Measurements from ENCODE around the gene MRPS27.

DNA sequence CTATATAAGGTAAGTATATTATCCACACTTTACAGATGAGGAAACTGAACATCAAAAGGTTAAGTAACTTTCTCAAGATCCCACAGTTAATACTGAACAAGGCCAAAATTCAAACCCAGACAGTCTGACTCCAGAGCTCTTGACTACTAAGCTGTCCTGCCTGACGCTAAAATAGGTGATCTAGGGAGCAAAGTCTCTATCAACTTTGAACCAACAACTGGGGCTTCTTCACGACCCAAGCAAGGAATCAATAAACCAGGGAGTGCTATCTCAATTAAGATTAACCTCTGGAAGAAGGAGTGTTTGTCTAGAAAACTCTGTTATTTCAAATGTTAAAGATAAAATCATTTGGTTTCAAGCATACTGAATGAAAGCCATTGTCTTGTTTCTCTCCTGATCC is 64.4 kb downstream of the MRPS27 start:
- no peak for TF ChIP-seq EZH2 (IDR thresholded peaks at IDR 0.05; ENCODE audit: insufficient read depth, poor library complexity, severe bottlenecking)
- TF ChIP-seq EZH2phosphoT487 (IDR thresholded peaks at IDR 0.05; ENCODE audit: insufficient read depth, low read depth): no peak

Measured in GM23248 (cell line).